ENCODE results near the gene CCL16.

DNA sequence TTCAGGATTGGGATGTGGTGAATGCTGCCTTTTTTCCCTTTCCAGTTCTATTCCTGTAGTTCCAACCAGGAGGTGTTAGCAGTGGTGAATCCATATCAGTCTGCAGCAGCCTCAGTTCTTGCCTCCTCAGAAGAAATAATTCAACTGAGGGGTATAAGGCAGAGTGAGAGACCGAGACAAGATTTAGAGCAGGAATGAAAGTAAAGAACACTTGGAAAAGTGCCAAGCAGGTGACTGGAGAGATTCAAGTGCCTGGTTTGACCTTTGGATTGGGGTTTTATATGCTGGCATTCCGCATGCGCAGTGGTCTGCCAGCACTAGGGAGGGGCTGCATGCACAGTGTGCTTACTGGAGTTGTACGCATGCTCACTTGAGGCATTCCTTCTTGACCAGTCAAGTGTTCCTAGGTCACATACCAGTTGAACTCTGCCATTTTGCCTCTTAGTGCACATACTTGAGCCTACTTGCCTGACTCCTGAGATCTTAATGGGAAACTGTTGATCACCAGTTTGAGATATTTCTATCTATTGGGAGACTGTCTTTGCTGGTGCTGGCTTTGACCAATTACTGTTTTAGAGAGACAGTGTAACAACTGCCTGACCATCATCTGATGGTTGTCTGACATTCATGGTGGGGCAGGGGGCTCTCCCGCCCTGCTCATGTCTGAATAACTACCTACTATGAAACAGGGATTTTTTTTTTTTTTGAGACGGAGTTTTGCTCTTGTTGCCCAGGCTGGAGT, 20.7 kb upstream of the CCL16 start:
- TF ChIP-seq, protein P1, sequence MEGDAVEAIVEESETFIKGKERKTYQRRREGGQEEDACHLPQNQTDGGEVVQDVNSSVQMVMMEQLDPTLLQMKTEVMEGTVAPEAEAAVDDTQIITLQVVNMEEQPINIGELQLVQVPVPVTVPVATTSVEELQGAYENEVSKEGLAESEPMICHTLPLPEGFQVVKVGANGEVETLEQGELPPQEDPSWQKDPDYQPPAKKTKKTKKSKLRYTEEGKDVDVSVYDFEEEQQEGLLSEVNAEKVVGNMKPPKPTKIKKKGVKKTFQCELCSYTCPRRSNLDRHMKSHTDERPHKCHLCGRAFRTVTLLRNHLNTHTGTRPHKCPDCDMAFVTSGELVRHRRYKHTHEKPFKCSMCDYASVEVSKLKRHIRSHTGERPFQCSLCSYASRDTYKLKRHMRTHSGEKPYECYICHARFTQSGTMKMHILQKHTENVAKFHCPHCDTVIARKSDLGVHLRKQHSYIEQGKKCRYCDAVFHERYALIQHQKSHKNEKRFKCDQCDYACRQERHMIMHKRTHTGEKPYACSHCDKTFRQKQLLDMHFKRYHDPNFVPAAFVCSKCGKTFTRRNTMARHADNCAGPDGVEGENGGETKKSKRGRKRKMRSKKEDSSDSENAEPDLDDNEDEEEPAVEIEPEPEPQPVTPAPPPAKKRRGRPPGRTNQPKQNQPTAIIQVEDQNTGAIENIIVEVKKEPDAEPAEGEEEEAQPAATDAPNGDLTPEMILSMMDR (IDR thresholded peaks at IDR 0.05), result no peak
- TF ChIP-seq POLR2A (IDR thresholded peaks at IDR 0.05), result no peak
